Sigmoid colon (tissue), 7 donors: ENCODE results near the gene DCLRE1B. TPM values are rescaled to one million over a fixed set of nuclear protein-coding genes. Genes with fewer than 3 reads are reported as not detected.

Experiments used
- DNase-seq: peaks from one replicate; pipeline ENCODE4 v3.0.0-alpha.2; 2019
- H3K27ac ChIP-seq, 4 donors: fragments of 200-600 bp; sonication (generic); one replicate each; pipeline ENCODE4 v1.5.1; 2016 to 2019; ENCODE audit warnings: mild to moderate bottlenecking in 1 of 4
- H3K27me3 ChIP-seq, 3 donors: fragments of 200-600 bp; sonication (generic); one replicate each; pipeline ENCODE4 v1.5.1; 2019; ENCODE audit warnings: mild to moderate bottlenecking in 1 of 3
- H3K36me3 ChIP-seq, 4 donors: fragments of 200-600 bp; sonication (generic); one replicate each; pipeline ENCODE4 v1.5.1; 2016 to 2019
- H3K4me1 ChIP-seq, 4 donors: fragments of 200-600 bp; sonication (generic); one replicate each; pipeline ENCODE4 v1.5.1; 2017 to 2019
- H3K4me3 ChIP-seq, 4 donors: fragments of 200-600 bp; sonication (generic); one replicate each; pipeline ENCODE4 v1.5.1; 2017 to 2019; ENCODE audit warnings: mild to moderate bottlenecking in 2 of 4, moderate library complexity in 1 of 4
- H3K9me3 ChIP-seq, 4 donors: fragments of 200-600 bp in 3 of 4; sonication (generic) in 3 of 4; one replicate each; pipeline versions ENCODE4 v1.5.1 to v1.6.1; 2013 to 2019
- CTCF ChIP-seq, 4 experiments: fragments of 450-650 bp in 3 of 4; fragments of 200-600 bp in 1 of 4; IDR thresholded peaks; one replicate each; pipeline ENCODE4 v1.5.1; 2016 to 2019; ENCODE audit warnings: antibody characterized with exemption in 4 of 4, mild to moderate bottlenecking in 3 of 4, moderate library complexity in 2 of 4
- EP300 ChIP-seq, 4 donors: sonication (generic); formaldehyde crosslinking; IDR thresholded peaks; one replicate each; pipeline ENCODE4 v1.6.1; 2017; ENCODE audit warnings: antibody characterized with exemption in 4 of 4
- POLR2A ChIP-seq, 2 donors: fragments of 450-650 bp; IDR thresholded peaks; one replicate each; pipeline ENCODE4 v1.6.1; 2016; ENCODE audit warnings: antibody characterized with exemption in 2 of 2, mild to moderate bottlenecking in 2 of 2, moderate library complexity in 2 of 2
- POLR2AphosphoS5 ChIP-seq, 4 donors: sonication (generic); formaldehyde crosslinking; IDR thresholded peaks; one replicate each; pipeline ENCODE4 v1.6.1; 2017; ENCODE audit warnings: antibody characterized with exemption in 4 of 4
- WGBS, 2 donors: extraction: QIAGEN DNeasy Blood & Tissue Kit; methylation state at CpG; one replicate each; pipeline ENCODE4 v1.1.7; 2013; 5-methylcytosine and 5-hydroxymethylcytosine counted together
- intact Hi-C: fragments of 100-400 bp; cut with DNase I; formaldehyde crosslinking; loops from one replicate; pipeline ENCODE4 v1.15.1; 2023
- polyA plus RNA-seq, 3 donors: library from polyadenylated mRNA; stranded (reverse); fragments of 200-250 nt; gene quantifications; one replicate each; pipeline ENCODE4 v1.2.3, GENCODE V29; 2013
- total RNA-seq, 4 donors: library from RNA; depleted of rRNA; stranded (reverse); fragments of >200 nt; gene quantifications; one replicate each; pipeline ENCODE4 v1.1.0, GENCODE V29; 2016
- donor health status: healthy with polysubstance abuse.
- donor health status: Bipolar disorder and iron deficiency.
- donor health status: healthy.

The DCLRE1B gene
- total and polyA plus RNA-seq, 7 donors, result 1.8 to 4.9 (median 4.4) TPM

- WGBS, 2 donors, result 3 to 9% methylated on average over 3 of the region's 3 CpGs
- intact Hi-C loops, result no loop called here
- DNase-seq, result no peak
- H3K9me3 ChIP-seq, result no peaks in the 10 kb centered on the region
- TF ChIP-seq POLR2AphosphoS5 (IDR thresholded peaks at IDR 0.05) (no peak), POLR2A (IDR thresholded peaks at IDR 0.05) (no peak), CTCF (IDR thresholded peaks at IDR 0.05) (no peak), EP300 (IDR thresholded peaks at IDR 0.05) (no peak)
- peak overlapping the region; percentile 94 to 99 (median 97) for H3K27ac ChIP-seq
- peaks cover 0 to 57% (median 43%) of the 10 kb centered on the region in 4 donors for H3K4me1 ChIP-seq
- no peaks in the 10 kb centered on the region for H3K27me3 ChIP-seq
- peak overlapping the region in 2 of 4 donors; percentile 85 for H3K4me3 ChIP-seq
- no peaks in the 10 kb centered on the region for H3K36me3 ChIP-seq
Measured at GRCh38 chr1:113931451-113931851, 26.3 kb downstream of the DCLRE1B start.

GRCh38 chr1:113934006-113934405, 28.9 kb downstream of the DCLRE1B start:
- no peak overlapping the region for H3K27ac ChIP-seq
- H3K27me3 ChIP-seq, result no peaks in the 10 kb centered on the region
- no peak for TF ChIP-seq EP300 (IDR thresholded peaks at IDR 0.05)
- H3K4me3 ChIP-seq, result no peak overlapping the region
- intact Hi-C loops, result no loop called here
- H3K4me1 ChIP-seq, result peaks cover 0 to 62% (median 50%) of the 10 kb centered on the region in 4 donors
- DNase-seq, result no peak
- H3K36me3 ChIP-seq, result no peaks in the 10 kb centered on the region
- H3K9me3 ChIP-seq, result no peaks in the 10 kb centered on the region

- Histone ChIP-seq H3K4me3 (no peak overlapping the region), H3K36me3 (no peaks in the 10 kb centered on the region), H3K4me1 (peaks cover 0 to 68% (median 53%) of the 10 kb centered on the region in 4 donors), H3K9me3 (no peaks in the 10 kb centered on the region), H3K27me3 (no peaks in the 10 kb centered on the region), H3K27ac (no peak overlapping the region)
- TF ChIP-seq EP300 (IDR thresholded peaks at IDR 0.05) (no peak), POLR2AphosphoS5 (IDR thresholded peaks at IDR 0.05) (no peak), CTCF (IDR thresholded peaks at IDR 0.05) (no peak), POLR2A (IDR thresholded peaks at IDR 0.05) (no peak)
- DNase-seq, result no peak
- WGBS, 2 donors, result 59 to 61% methylated on average over 5 of the region's 5 CpGs
- intact Hi-C loops, result no loop called here
Measured at GRCh38 chr1:113934511-113935055, 29.5 kb downstream of the DCLRE1B start.

- no peak overlapping the region for H3K4me3 ChIP-seq
- H3K27ac ChIP-seq, result no peak overlapping the region
- H3K4me1 ChIP-seq, result peaks cover 0 to 72% (median 56%) of the 10 kb centered on the region in 4 donors
- TF ChIP-seq CTCF (IDR thresholded peaks at IDR 0.05) (no peak), POLR2A (IDR thresholded peaks at IDR 0.05) (no peak)
- intact Hi-C loops, result no loop called here
- peaks cover 0 to under 1% (median 0%) of the 10 kb centered on the region in 4 donors for H3K36me3 ChIP-seq
- no peaks in the 10 kb centered on the region for H3K27me3 ChIP-seq
- no peak for DNase-seq
- 91 to 97% methylated on average over 1 of the region's 1 CpG for WGBS, 2 donors
- H3K9me3 ChIP-seq, result no peaks in the 10 kb centered on the region
Measured at GRCh38 chr1:113935176-113935575, 30.1 kb downstream of the DCLRE1B start.

DNA sequence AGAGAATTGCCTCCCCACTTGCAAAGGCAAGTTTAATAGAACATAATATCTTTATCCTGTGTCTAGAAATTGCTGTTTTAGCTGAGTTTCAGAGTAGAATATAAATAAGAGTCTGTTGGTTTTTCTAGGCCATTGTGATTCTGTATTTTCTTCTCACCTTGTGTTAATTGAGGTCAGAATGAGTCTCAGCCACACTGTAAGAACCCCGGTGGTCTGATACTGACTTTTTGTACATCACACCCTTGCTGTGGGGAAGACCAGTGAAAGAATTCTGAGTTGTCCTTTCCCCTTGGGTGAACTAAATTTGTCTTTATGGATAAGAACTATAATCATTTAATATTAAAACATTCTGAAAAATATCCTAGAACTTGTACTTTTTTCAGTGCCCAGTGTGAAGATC, 30.8 kb downstream of the DCLRE1B start:
- peaks cover 0 to 71% (median 50%) of the 10 kb centered on the region in 4 donors for H3K4me1 ChIP-seq
- H3K36me3 ChIP-seq, result peaks cover 0 to 8% (median 3%) of the 10 kb centered on the region in 4 donors
- intact Hi-C loops, result no loop called here
- WGBS, 2 donors, result 75 to 83% methylated on average over 1 of the region's 1 CpG
- no peak for DNase-seq
- H3K9me3 ChIP-seq, result no peaks in the 10 kb centered on the region
- H3K27me3 ChIP-seq, result no peaks in the 10 kb centered on the region
- H3K27ac ChIP-seq, result no peak overlapping the region
- TF ChIP-seq CTCF (IDR thresholded peaks at IDR 0.05) (no peak), EP300 (IDR thresholded peaks at IDR 0.05) (no peak), POLR2A (IDR thresholded peaks at IDR 0.05) (no peak), POLR2AphosphoS5 (IDR thresholded peaks at IDR 0.05) (no peak)
- no peak overlapping the region for H3K4me3 ChIP-seq
